GM21381 (cell line): ENCODE results near the gene TSPAN4.

ENCODE experiments used
- ATAC-seq: cut with Tn5 transposase; IDR thresholded peaks from one replicate; pipeline ENCODE4 v1.9.1; 2021; ENCODE audit warnings: mild to moderate bottlenecking, moderate library complexity; ENCODE audit not compliant: unreplicated experiment

The TSPAN4 gene

GRCh38 chr11:905952-906351 is 63.3 kb downstream of the TSPAN4 start:
- ATAC-seq, result no peak

DNA sequence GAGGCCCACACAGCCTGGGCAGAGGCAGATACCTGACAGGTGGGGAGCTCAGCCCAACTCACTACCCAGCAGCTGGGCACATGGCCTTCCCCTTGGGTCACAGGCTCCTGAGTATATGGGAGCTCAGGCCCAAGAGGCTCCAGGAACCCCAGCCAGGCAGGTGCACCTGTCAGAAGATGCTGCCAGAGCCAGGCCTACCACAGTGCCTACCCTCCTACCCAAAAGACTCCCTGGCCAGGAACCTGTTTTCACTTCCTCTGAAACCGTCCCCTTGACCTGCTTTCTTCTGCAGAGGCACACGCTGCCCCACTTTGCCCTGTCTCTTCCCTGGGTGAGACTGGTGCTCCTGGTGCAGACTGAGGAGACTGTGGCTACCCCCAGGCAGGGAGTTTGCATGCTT is 65.0 kb downstream of the TSPAN4 start:
- no peak for ATAC-seq

- ATAC-seq, result no peak
Measured at GRCh38 chr11:908273-908672, 65.6 kb downstream of the TSPAN4 start.

DNA sequence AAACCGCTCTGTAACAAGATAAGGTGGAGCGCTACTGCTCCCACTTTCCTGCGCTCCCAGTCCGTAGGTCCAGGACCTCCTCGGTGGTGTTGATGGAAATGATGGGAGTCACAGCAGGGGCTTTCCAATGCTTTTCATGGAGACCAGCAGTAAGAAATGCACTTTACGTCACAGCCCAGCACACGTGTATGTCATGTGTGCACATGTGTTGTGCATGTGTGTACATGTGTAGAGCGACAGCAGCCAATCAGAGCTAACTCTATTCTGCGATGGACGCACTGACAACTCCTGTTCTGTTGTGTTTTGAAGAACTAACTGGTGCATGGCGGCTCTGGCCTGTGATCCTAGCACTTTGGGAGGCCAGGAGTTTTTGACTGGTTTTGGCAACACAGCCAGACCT is 66.8 kb downstream of the TSPAN4 start:
- ATAC-seq, result no peak

GRCh38 chr11:910044-910588 is 67.5 kb downstream of the TSPAN4 start:
- ATAC-seq, result no peak

DNA sequence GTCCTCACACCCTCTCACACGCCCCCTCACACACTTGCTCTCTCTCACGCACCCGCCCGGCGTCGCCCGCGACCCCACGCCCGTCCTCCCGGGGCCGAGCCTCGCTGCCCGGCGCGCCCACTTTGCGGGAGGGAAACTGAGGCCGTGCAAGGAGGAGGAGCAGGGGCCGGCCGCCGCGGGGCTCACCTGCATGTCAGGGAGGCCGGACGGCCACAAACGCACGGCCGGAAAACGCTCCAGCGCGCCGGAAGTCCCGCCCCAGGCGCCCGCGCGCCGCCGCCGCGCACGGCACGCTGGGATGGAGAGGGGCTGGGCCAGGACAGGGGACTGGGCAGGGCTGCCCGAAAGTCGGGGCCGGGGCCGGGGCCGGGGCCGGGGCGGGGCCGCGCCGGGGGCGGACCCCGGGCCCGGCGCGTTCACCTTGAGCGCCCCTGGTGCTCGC is 68.0 kb downstream of the TSPAN4 start, which contains the start of gene CHID1:
TSS of gene CHID1 (minus strand) at position 222 of the 442 bp plus-strand sequence. CDS start 5,994 bp downstream, outside the sequence.
- peak; percentile 92 for ATAC-seq

GRCh38 chr11:911031-911889 is 68.6 kb downstream of the TSPAN4 start:
- ATAC-seq, result peak; percentile 35

GRCh38 chr11:911890-912219 is 69.2 kb downstream of the TSPAN4 start:
- no peak for ATAC-seq

DNA sequence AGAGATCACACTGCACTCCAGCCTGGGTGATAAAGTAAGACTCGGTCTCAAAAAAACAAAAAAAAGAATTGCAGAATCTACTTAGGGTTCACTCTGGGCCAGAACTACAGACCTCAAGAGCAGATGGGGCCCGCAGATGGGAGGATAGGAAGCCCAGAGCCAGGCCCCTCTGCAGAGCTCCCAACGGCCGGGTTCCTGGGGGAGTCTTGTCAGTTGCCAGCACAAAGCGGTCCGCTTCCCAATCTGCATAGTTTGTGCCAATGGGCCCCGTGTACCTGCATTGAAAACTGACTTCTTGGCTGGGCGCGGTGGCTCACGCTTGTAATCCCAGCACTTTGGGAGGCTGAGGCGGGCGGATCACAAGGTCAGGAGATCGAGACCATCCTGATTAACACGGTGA is 69.6 kb downstream of the TSPAN4 start:
- ATAC-seq, result no peak

DNA sequence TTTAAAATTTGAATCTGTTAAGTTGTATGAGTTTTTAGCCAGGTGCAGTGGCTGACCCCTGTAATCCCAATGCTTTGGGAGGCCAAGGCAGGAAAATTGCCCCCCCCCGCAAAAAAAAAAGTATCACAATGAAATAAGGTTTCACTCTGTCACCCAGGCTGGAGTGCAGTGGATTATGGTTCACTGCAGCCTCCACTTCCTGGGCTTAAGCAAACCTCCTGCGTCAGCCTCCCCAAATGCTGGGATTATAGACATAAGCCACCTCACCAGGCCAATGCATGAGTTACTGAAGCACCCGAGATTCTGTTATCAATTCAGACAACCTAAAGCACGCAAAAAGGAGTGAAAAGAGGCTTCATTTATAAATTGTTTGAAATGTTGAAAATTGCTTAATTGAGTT is 70.4 kb downstream of the TSPAN4 start:
- ATAC-seq, result no peak

GRCh38 chr11:914204-914603 is 71.6 kb downstream of the TSPAN4 start:
- ATAC-seq, result no peak

- ATAC-seq, result no peak
Measured at GRCh38 chr11:914747-915501, 72.3 kb downstream of the TSPAN4 start.
